ENCODE data around the gene NPDC1.

Gene NPDC1

GRCh38 chr9:137068539-137069507 lies 22.8 kb upstream of the NPDC1 start:
- ATAC-seq: no peak
- no peak for TF ChIP-seq CSDC2 (CRISPR knock-in tag; IDR thresholded peaks at IDR 0.05)
- TF ChIP-seq, protein P1, sequence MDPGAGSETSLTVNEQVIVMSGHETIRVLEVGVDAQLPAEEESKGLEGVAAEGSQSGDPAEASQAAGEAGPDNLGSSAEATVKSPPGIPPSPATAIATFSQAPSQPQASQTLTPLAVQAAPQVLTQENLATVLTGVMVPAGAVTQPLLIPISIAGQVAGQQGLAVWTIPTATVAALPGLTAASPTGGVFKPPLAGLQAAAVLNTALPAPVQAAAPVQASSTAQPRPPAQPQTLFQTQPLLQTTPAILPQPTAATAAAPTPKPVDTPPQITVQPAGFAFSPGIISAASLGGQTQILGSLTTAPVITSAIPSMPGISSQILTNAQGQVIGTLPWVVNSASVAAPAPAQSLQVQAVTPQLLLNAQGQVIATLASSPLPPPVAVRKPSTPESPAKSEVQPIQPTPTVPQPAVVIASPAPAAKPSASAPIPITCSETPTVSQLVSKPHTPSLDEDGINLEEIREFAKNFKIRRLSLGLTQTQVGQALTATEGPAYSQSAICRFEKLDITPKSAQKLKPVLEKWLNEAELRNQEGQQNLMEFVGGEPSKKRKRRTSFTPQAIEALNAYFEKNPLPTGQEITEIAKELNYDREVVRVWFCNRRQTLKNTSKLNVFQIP (CRISPR knock-in tag; IDR thresholded peaks at IDR 0.05; ENCODE audit: borderline replicate concordance, low read depth): no peak
- TF ChIP-seq OSR1 (CRISPR knock-in tag; IDR thresholded peaks at IDR 0.05): no peak
- no peak for TF ChIP-seq ZC3H10 (CRISPR knock-in tag; IDR thresholded peaks at IDR 0.05)
- TF ChIP-seq ZFP3 (CRISPR knock-in tag; IDR thresholded peaks at IDR 0.05): no peak
- no peak for TF ChIP-seq RARB (CRISPR knock-in tag; IDR thresholded peaks at IDR 0.05)
- TF ChIP-seq ESRRG (CRISPR knock-in tag; IDR thresholded peaks at IDR 0.05): no peak
- TF ChIP-seq SNAI2 (CRISPR knock-in tag; IDR thresholded peaks at IDR 0.05): no peak
- TF ChIP-seq CREB5 (CRISPR knock-in tag; IDR thresholded peaks at IDR 0.05; ENCODE audit: low read depth): no peak
- TF ChIP-seq ARNTL (CRISPR knock-in tag; IDR thresholded peaks at IDR 0.05; ENCODE audit: borderline replicate concordance, low read depth): no peak
- no peak for TF ChIP-seq ZNF8 (CRISPR knock-in tag; IDR thresholded peaks at IDR 0.05)

DNA sequence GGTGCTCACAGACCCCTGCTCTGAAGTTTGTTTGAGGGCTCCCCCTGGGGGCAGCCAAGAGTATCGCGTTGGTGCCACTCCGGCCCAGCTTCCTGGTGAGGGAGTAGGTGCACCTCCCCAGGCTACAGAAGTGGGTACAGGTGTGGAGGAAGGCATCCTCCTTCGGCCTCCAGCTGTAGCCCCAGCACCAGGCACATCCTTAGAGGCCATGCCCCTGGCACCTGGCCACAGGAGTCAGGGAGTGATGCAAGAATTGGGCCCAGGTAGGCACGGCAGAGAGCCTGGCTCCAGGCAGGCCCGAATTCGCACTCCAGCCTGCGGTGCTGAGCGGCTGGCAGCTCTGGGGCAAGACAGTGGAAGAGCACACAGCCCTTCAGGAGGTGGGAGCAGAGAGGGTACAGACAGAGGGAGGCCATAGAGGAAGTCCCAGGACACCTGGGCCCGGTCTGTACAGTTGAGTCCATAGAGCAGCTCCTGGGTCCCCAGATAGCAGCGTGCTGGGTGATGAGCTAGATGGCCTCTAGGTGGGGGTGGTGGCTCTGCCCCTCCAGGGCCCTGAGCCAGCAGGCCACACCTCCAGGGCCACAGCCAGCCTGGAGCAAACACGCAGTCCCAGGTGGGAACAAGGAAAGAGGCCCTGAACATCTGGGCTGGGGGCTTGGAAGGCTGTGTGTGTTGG lies 22.0 kb upstream of the NPDC1 start:
- ATAC-seq: peak; percentile 63
- TF ChIP-seq ZC3H10 (CRISPR knock-in tag; IDR thresholded peaks at IDR 0.05): no peak
- TF ChIP-seq RARB (CRISPR knock-in tag; IDR thresholded peaks at IDR 0.05): no peak
- no peak for TF ChIP-seq BACH2 (CRISPR knock-in tag; IDR thresholded peaks at IDR 0.05; ENCODE audit: borderline replicate concordance)
- no peak for TF ChIP-seq CSDC2 (CRISPR knock-in tag; IDR thresholded peaks at IDR 0.05)
- no peak for TF ChIP-seq ZNF8 (CRISPR knock-in tag; IDR thresholded peaks at IDR 0.05)
- no peak for TF ChIP-seq ISL1 (CRISPR knock-in tag; IDR thresholded peaks at IDR 0.05)
- TF ChIP-seq ZNF565 (CRISPR knock-in tag; conservative IDR thresholded peaks at IDR 0.05; ENCODE audit: low read depth): no peak
- no peak for TF ChIP-seq ZFP30 (CRISPR knock-in tag; IDR thresholded peaks at IDR 0.05)
- TF ChIP-seq CREB5 (CRISPR knock-in tag; IDR thresholded peaks at IDR 0.05; ENCODE audit: low read depth): no peak
- TF ChIP-seq PPARA (CRISPR knock-in tag; IDR thresholded peaks at IDR 0.05; ENCODE audit: borderline replicate concordance): no peak
- no peak for TF ChIP-seq PATZ1 (CRISPR knock-in tag; IDR thresholded peaks at IDR 0.05; ENCODE audit: borderline replicate concordance)

DNA sequence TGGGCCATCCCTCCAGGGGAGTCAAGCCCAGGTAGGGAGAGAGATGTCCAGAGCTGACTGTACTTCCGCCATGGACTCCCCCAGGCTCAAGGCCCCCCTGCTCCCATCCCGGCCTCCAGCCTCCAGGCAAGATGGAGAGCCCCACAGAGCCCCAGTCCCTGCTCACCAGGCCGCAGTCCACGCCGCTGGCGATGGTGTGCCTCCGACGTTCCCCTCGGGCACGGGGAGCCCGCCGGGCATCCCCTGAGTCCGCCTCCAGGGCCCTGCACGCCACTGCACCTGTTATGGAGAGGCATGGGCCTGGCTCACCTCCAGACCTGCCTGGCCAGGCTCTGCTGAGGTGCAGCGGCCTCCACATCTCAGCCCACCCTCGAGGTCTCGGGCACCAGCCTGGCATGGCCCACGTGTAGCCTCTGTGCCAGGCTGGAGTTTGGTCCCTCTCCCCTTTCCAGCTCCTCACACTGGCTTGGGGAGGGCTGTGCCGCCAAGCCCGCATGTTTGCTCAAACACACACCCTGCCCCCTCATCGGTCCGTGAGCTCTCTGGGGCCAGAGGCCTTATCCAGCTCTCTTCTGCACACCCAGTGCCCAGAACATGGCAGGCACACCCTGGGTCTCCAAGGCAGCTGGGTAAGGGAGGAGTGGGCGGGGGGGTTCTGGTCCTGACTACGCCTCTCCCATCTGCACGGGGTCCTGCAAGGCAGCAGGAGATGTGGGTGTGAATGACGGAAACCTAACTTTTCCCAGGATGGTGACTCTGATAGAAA lies 20.3 kb upstream of the NPDC1 start:
- TF ChIP-seq ZC3H10 (CRISPR knock-in tag; IDR thresholded peaks at IDR 0.05) (no peak), ZNF565 (CRISPR knock-in tag; conservative IDR thresholded peaks at IDR 0.05; ENCODE audit: low read depth) (no peak), PPARA (CRISPR knock-in tag; IDR thresholded peaks at IDR 0.05; ENCODE audit: borderline replicate concordance) (no peak), TOX (CRISPR knock-in tag; IDR thresholded peaks at IDR 0.05; ENCODE audit: borderline replicate concordance) (no peak), ZFP30 (CRISPR knock-in tag; IDR thresholded peaks at IDR 0.05) (no peak), SNAI2 (CRISPR knock-in tag; IDR thresholded peaks at IDR 0.05) (no peak), ISL1 (CRISPR knock-in tag; IDR thresholded peaks at IDR 0.05) (no peak)
- TF ChIP-seq, protein P2, sequence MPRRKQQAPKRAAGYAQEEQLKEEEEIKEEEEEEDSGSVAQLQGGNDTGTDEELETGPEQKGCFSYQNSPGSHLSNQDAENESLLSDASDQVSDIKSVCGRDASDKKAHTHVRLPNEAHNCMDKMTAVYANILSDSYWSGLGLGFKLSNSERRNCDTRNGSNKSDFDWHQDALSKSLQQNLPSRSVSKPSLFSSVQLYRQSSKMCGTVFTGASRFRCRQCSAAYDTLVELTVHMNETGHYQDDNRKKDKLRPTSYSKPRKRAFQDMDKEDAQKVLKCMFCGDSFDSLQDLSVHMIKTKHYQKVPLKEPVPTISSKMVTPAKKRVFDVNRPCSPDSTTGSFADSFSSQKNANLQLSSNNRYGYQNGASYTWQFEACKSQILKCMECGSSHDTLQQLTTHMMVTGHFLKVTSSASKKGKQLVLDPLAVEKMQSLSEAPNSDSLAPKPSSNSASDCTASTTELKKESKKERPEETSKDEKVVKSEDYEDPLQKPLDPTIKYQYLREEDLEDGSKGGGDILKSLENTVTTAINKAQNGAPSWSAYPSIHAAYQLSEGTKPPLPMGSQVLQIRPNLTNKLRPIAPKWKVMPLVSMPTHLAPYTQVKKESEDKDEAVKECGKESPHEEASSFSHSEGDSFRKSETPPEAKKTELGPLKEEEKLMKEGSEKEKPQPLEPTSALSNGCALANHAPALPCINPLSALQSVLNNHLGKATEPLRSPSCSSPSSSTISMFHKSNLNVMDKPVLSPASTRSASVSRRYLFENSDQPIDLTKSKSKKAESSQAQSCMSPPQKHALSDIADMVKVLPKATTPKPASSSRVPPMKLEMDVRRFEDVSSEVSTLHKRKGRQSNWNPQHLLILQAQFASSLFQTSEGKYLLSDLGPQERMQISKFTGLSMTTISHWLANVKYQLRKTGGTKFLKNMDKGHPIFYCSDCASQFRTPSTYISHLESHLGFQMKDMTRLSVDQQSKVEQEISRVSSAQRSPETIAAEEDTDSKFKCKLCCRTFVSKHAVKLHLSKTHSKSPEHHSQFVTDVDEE (CRISPR knock-in tag; IDR thresholded peaks at IDR 0.05): no peak
- TF ChIP-seq, protein P1 (CRISPR knock-in tag; IDR thresholded peaks at IDR 0.05; ENCODE audit: borderline replicate concordance, low read depth): no peak
- TF ChIP-seq, protein P3, sequence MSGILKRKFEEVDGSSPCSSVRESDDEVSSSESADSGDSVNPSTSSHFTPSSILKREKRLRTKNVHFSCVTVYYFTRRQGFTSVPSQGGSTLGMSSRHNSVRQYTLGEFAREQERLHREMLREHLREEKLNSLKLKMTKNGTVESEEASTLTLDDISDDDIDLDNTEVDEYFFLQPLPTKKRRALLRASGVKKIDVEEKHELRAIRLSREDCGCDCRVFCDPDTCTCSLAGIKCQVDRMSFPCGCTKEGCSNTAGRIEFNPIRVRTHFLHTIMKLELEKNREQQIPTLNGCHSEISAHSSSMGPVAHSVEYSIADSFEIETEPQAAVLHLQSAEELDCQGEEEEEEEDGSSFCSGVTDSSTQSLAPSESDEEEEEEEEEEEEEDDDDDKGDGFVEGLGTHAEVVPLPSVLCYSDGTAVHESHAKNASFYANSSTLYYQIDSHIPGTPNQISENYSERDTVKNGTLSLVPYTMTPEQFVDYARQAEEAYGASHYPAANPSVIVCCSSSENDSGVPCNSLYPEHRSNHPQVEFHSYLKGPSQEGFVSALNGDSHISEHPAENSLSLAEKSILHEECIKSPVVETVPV (CRISPR knock-in tag; IDR thresholded peaks at IDR 0.05): no peak
- ATAC-seq: no peak

All from SK-N-SH treated with all-trans-retinoic acid at 6 μM for 48 hours (cell line).